ENCODE data around the gene WWP2. TPM values are rescaled to one million over a fixed set of nuclear protein-coding genes. Genes with fewer than 3 reads are reported as not detected.

Gene WWP2
- polyA plus RNA-seq, 1 donor (not counting 4 experiments of a cell fraction or from before 2014, with no cell fraction given), result 6.9 TPM

DNA sequence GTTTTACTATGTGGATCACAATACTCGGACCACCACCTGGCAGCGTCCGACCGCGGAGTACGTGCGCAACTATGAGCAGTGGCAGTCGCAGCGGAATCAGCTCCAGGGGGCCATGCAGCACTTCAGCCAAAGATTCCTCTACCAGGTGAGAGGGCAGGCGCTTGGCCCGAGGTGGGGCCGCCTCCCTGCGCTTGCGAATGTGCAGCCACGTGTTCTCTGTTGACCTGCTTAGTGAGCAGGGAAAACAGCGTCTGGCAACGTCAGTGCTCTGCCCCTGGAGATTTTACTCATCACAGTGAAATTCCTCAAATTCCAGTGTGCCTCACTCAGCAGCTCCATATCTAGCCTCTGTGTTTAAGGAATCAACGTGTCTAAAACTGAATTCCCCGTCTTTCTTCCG, 155.6 kb downstream of the WWP2 start:
- no peaks in the 10 kb centered on the region for H3K9me1 ChIP-seq (ENCODE audit: control insufficient read depth, extremely low read depth, insufficient read depth, low read length)
- H3K4me1 ChIP-seq (ENCODE audit: control insufficient read depth, extremely low read depth, insufficient read depth, low read length), result peaks cover 10% of the 10 kb centered on the region
- no peak overlapping the region for H2AFZ ChIP-seq (ENCODE audit: control insufficient read depth, low read length)
- DNase-seq (ENCODE audit: low read depth, low spot score) (peak; percentile 4), FAIRE-seq (peak; percentile 76)
- no peaks in the 10 kb centered on the region for H4K20me1 ChIP-seq (ENCODE audit: control insufficient read depth, extremely low read depth, insufficient read depth, low read length)
- H3K27me3 ChIP-seq (ENCODE audit: control insufficient read depth, extremely low read depth, insufficient read depth, low read length), result no peaks in the 10 kb centered on the region
- peak overlapping the region; percentile 8 for H3K9ac ChIP-seq (ENCODE audit: control insufficient read depth, extremely low read depth, insufficient read depth, low read length)
- H3K4me3 ChIP-seq (ENCODE audit: control insufficient read depth in 2 of 3, extremely low read depth in 1 of 3, insufficient read depth in 2 of 3, low read depth in 1 of 3, low read length in 3 of 3), result peak overlapping the region in 2 of 3 experiments; percentile 4 to 11
- H3K27ac ChIP-seq (ENCODE audit: control insufficient read depth, insufficient read depth, low read length), result peak overlapping the region; percentile 22
- peak overlapping the region; percentile 59 for H3K4me2 ChIP-seq (ENCODE audit: control insufficient read depth, extremely low read depth, insufficient read depth, low read depth, low read length)
- H3K36me3 ChIP-seq (ENCODE audit: control insufficient read depth in 2 of 2, extremely low read depth in 1 of 2, insufficient read depth in 2 of 2, low read length in 2 of 2), result no peaks in the 10 kb centered on the region
- dilution Hi-C loops (cut with MboI; ENCODE audit: extremely low pct_ligation_motif_present, low sequenced_read_pairs), result no loop called here
- TF ChIP-seq, protein P1, sequence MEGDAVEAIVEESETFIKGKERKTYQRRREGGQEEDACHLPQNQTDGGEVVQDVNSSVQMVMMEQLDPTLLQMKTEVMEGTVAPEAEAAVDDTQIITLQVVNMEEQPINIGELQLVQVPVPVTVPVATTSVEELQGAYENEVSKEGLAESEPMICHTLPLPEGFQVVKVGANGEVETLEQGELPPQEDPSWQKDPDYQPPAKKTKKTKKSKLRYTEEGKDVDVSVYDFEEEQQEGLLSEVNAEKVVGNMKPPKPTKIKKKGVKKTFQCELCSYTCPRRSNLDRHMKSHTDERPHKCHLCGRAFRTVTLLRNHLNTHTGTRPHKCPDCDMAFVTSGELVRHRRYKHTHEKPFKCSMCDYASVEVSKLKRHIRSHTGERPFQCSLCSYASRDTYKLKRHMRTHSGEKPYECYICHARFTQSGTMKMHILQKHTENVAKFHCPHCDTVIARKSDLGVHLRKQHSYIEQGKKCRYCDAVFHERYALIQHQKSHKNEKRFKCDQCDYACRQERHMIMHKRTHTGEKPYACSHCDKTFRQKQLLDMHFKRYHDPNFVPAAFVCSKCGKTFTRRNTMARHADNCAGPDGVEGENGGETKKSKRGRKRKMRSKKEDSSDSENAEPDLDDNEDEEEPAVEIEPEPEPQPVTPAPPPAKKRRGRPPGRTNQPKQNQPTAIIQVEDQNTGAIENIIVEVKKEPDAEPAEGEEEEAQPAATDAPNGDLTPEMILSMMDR (optimal IDR thresholded peaks at IDR 0.05 in 1 of 3, IDR thresholded peaks at IDR 0.05 in 1 of 3, conservative IDR thresholded peaks at IDR 0.05 in 1 of 3; ENCODE audit: extremely low read depth in 1 of 3, insufficient read depth in 2 of 3, low read length in 3 of 3), result no peak
- no peak for TF ChIP-seq EZH2 (IDR thresholded peaks at IDR 0.05; ENCODE audit: low read length)
- no peaks in the 10 kb centered on the region for H3K79me2 ChIP-seq (ENCODE audit: control insufficient read depth, insufficient read depth, low read length)
- no peaks in the 10 kb centered on the region for H3K9me3 ChIP-seq (ENCODE audit: control insufficient read depth, low read depth, low read length)

- Histone ChIP-seq H3K27ac (ENCODE audit: control insufficient read depth, insufficient read depth, low read length) (peak overlapping the region; percentile 22), H3K9ac (ENCODE audit: control insufficient read depth, extremely low read depth, insufficient read depth, low read length) (peak overlapping the region; percentile 8), H3K4me3 (ENCODE audit: control insufficient read depth in 2 of 3, extremely low read depth in 1 of 3, insufficient read depth in 2 of 3, low read depth in 1 of 3, low read length in 3 of 3) (peak overlapping the region in 2 of 3 experiments; percentile 4 to 11), H4K20me1 (ENCODE audit: control insufficient read depth, extremely low read depth, insufficient read depth, low read length) (no peaks in the 10 kb centered on the region), H3K4me1 (ENCODE audit: control insufficient read depth, extremely low read depth, insufficient read depth, low read length) (peaks cover 10% of the 10 kb centered on the region), H3K9me3 (ENCODE audit: control insufficient read depth, low read depth, low read length) (no peaks in the 10 kb centered on the region), H3K36me3 (ENCODE audit: control insufficient read depth in 2 of 2, extremely low read depth in 1 of 2, insufficient read depth in 2 of 2, low read length in 2 of 2) (no peaks in the 10 kb centered on the region), H3K9me1 (ENCODE audit: control insufficient read depth, extremely low read depth, insufficient read depth, low read length) (no peaks in the 10 kb centered on the region), H2AFZ (ENCODE audit: control insufficient read depth, low read length) (no peak overlapping the region), H3K4me2 (ENCODE audit: control insufficient read depth, extremely low read depth, insufficient read depth, low read depth, low read length) (peak overlapping the region; percentile 59), H3K27me3 (ENCODE audit: control insufficient read depth, extremely low read depth, insufficient read depth, low read length) (no peaks in the 10 kb centered on the region), H3K79me2 (ENCODE audit: control insufficient read depth, insufficient read depth, low read length) (no peaks in the 10 kb centered on the region)
- no peak for TF ChIP-seq EZH2 (IDR thresholded peaks at IDR 0.05; ENCODE audit: low read length)
- TF ChIP-seq, protein P1 (optimal IDR thresholded peaks at IDR 0.05 in 1 of 3, IDR thresholded peaks at IDR 0.05 in 1 of 3, conservative IDR thresholded peaks at IDR 0.05 in 1 of 3; ENCODE audit: extremely low read depth in 1 of 3, insufficient read depth in 2 of 3, low read length in 3 of 3), result no peak
- dilution Hi-C loops (cut with MboI; ENCODE audit: extremely low pct_ligation_motif_present, low sequenced_read_pairs), result no loop called here
- FAIRE-seq (no peak), DNase-seq (ENCODE audit: low read depth, low spot score) (no peak)
Measured at GRCh38 chr16:69918241-69918640, 156.1 kb downstream of the WWP2 start.

All from keratinocyte (primary cell).